C4-2B (cell line): Measurements from ENCODE around the gene PARVA.

ENCODE experiments used
- CTCF ChIP-seq: fragments of 450-650 bp; conservative IDR thresholded peaks from 2 replicates; pipeline ENCODE4 v1.5.1; 2017; ENCODE audit warnings: mild to moderate bottlenecking
- ZFX ChIP-seq: fragments of 450-650 bp; IDR thresholded peaks from 2 replicates; pipeline ENCODE4 v1.6.1; 2017

DNA sequence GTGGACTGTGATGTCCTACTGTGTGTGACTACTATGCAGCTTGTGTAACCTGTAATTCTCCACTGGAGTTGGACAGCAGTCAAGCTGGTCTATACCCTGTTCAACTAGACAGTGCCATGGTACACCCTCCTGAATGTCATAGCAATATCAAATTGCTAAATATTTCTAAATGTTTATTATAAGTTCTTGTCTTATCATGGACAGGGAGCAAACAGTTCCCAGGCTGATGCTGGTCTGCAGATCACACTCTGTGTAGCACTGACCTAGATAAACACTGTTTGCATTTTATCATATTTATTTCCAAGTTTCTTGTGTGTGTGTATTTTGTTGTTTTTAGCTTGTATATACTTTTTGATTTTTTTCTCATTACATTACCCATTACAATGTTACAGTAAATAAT lies 22.0 kb downstream of the PARVA start:
- TF ChIP-seq ZFX (no peak), CTCF (no peak)
